ENCODE measurements around the gene ARMC2.

DNA sequence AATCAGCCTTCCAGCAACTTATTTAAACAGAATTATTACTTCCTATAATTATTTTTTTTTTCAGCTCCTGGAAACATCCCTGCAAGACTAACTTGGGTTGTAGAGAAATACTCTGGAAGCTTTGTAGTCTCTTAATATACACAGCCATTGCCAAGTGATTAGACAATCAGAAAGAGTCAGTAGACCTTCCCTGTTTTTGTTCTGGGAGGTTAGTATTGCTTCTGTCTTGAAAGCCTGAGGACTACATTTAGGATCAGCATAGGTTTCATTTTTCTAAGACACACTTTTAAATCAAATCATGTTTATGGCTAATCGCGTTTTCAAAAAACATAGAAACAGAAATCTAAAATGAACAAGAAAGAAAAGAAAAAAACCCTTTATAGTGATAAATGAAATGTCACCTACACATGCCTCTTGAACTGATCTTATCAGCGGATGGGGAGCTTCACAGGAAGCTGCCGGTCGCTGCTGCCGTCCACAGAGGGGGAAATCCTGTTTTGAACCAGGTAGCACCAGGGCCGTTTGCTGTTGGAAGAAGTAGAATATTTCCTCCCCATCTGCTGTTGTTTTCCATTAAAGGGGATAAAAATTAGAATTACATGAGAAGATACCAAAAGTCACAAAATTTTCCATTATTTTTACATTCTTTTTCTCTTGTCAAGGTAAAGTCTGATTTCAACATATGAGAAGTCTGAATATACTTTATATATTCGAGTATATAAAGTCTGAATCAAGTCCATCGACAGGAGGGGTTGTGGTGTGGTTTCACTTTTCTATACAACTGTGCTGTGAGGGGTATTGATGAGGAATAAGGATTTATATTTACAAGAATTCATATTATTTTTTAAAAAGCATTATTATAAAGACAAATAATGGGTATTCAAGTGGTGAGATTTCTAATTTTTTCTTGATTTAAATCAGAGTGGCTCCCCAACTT, 94.6 kb downstream of the ARMC2 start:
- TF ChIP-seq, protein P1, sequence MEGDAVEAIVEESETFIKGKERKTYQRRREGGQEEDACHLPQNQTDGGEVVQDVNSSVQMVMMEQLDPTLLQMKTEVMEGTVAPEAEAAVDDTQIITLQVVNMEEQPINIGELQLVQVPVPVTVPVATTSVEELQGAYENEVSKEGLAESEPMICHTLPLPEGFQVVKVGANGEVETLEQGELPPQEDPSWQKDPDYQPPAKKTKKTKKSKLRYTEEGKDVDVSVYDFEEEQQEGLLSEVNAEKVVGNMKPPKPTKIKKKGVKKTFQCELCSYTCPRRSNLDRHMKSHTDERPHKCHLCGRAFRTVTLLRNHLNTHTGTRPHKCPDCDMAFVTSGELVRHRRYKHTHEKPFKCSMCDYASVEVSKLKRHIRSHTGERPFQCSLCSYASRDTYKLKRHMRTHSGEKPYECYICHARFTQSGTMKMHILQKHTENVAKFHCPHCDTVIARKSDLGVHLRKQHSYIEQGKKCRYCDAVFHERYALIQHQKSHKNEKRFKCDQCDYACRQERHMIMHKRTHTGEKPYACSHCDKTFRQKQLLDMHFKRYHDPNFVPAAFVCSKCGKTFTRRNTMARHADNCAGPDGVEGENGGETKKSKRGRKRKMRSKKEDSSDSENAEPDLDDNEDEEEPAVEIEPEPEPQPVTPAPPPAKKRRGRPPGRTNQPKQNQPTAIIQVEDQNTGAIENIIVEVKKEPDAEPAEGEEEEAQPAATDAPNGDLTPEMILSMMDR (IDR thresholded peaks at IDR 0.05): no peak
- TF ChIP-seq POLR2A (IDR thresholded peaks at IDR 0.05): no peak
- no peak for TF ChIP-seq EP300 (IDR thresholded peaks at IDR 0.05)
- TF ChIP-seq POLR2AphosphoS5 (IDR thresholded peaks at IDR 0.05): no peak
